ENCODE data around the gene FMN2. TPM values are rescaled to one million over a fixed set of nuclear protein-coding genes. Genes with fewer than 3 reads are reported as not detected.

Gene FMN2
- total and polyA plus RNA-seq, 9 donors: 0.24 to 0.81 (median 0.39) TPM

GRCh38 chr1:240287722-240288121 lies 196.0 kb downstream of the FMN2 start:
- no peak overlapping the region for H3K27ac ChIP-seq (ENCODE audit: low read length)
- no peaks in the 10 kb centered on the region for H3K4me1 ChIP-seq (ENCODE audit: control insufficient read depth, insufficient read depth, low read length)
- H3K9me3 ChIP-seq (replicated peaks; ENCODE audit: control insufficient read depth, low read depth, low read length): no peaks in the 10 kb centered on the region
- WGBS (ENCODE audit: insufficient coverage): no CpG with 5 or more reads among the region's 1 CpG
- no peaks in the 10 kb centered on the region for H3K36me3 ChIP-seq (ENCODE audit: control insufficient read depth, insufficient read depth, low read length)
- no peaks in the 10 kb centered on the region for H3K27me3 ChIP-seq (ENCODE audit: control insufficient read depth, insufficient read depth, low read length)
- DNase-seq: no peak
- H3K4me3 ChIP-seq (ENCODE audit: low read length): no peak overlapping the region

GRCh38 chr1:240293706-240294105 lies 202.0 kb downstream of the FMN2 start:
- Histone ChIP-seq H3K9me3 (replicated peaks; ENCODE audit: control insufficient read depth, low read depth, low read length) (no peaks in the 10 kb centered on the region), H3K36me3 (ENCODE audit: control insufficient read depth, insufficient read depth, low read length) (no peaks in the 10 kb centered on the region), H3K27me3 (ENCODE audit: control insufficient read depth, insufficient read depth, low read length) (no peaks in the 10 kb centered on the region), H3K4me3 (ENCODE audit: low read length) (no peak overlapping the region), H3K27ac (ENCODE audit: low read length) (no peak overlapping the region), H3K4me1 (ENCODE audit: control insufficient read depth, insufficient read depth, low read length) (no peaks in the 10 kb centered on the region)
- WGBS (ENCODE audit: insufficient coverage): no CpG with 5 or more reads among the region's 2 CpGs
- no peak for DNase-seq

- DNase-seq: no peak
- 25% methylated on average over 2 of the region's 3 CpGs for WGBS (ENCODE audit: insufficient coverage)
- Histone ChIP-seq H3K4me3 (ENCODE audit: low read length) (no peak overlapping the region), H3K9me3 (replicated peaks; ENCODE audit: control insufficient read depth, low read depth, low read length) (no peaks in the 10 kb centered on the region), H3K27ac (ENCODE audit: low read length) (no peak overlapping the region), H3K27me3 (ENCODE audit: control insufficient read depth, insufficient read depth, low read length) (no peaks in the 10 kb centered on the region), H3K36me3 (ENCODE audit: control insufficient read depth, insufficient read depth, low read length) (no peaks in the 10 kb centered on the region), H3K4me1 (ENCODE audit: control insufficient read depth, insufficient read depth, low read length) (no peaks in the 10 kb centered on the region)
These were observed 202.9 kb downstream of the FMN2 start for GRCh38 chr1:240294566-240294965.

- Histone ChIP-seq H3K27me3 (ENCODE audit: control insufficient read depth, insufficient read depth, low read length) (no peaks in the 10 kb centered on the region), H3K9me3 (replicated peaks; ENCODE audit: control insufficient read depth, low read depth, low read length) (no peaks in the 10 kb centered on the region), H3K4me1 (ENCODE audit: control insufficient read depth, insufficient read depth, low read length) (no peaks in the 10 kb centered on the region), H3K36me3 (ENCODE audit: control insufficient read depth, insufficient read depth, low read length) (no peaks in the 10 kb centered on the region), H3K4me3 (ENCODE audit: low read length) (no peak overlapping the region), H3K27ac (ENCODE audit: low read length) (no peak overlapping the region)
- WGBS (ENCODE audit: insufficient coverage): no CpG with 5 or more reads among the region's 2 CpGs
- no peak for DNase-seq
These were observed 204.1 kb downstream of the FMN2 start for GRCh38 chr1:240295811-240296210.

- Histone ChIP-seq H3K27ac (ENCODE audit: low read length) (no peak overlapping the region), H3K27me3 (ENCODE audit: control insufficient read depth, insufficient read depth, low read length) (no peaks in the 10 kb centered on the region), H3K36me3 (ENCODE audit: control insufficient read depth, insufficient read depth, low read length) (no peaks in the 10 kb centered on the region), H3K4me1 (ENCODE audit: control insufficient read depth, insufficient read depth, low read length) (no peaks in the 10 kb centered on the region), H3K9me3 (replicated peaks; ENCODE audit: control insufficient read depth, low read depth, low read length) (no peaks in the 10 kb centered on the region), H3K4me3 (ENCODE audit: low read length) (no peak overlapping the region)
- DNase-seq: no peak
- no CpG with 5 or more reads among the region's 5 CpGs for WGBS (ENCODE audit: insufficient coverage)
These were observed 212.8 kb downstream of the FMN2 start for GRCh38 chr1:240304466-240304865.

- no peak for DNase-seq
- no peaks in the 10 kb centered on the region for H3K4me1 ChIP-seq (ENCODE audit: control insufficient read depth, insufficient read depth, low read length)
- no peaks in the 10 kb centered on the region for H3K9me3 ChIP-seq (replicated peaks; ENCODE audit: control insufficient read depth, low read depth, low read length)
- no peaks in the 10 kb centered on the region for H3K36me3 ChIP-seq (ENCODE audit: control insufficient read depth, insufficient read depth, low read length)
- no CpG with 5 or more reads among the region's 2 CpGs for WGBS (ENCODE audit: insufficient coverage)
- no peak overlapping the region for H3K27ac ChIP-seq (ENCODE audit: low read length)
- H3K27me3 ChIP-seq (ENCODE audit: control insufficient read depth, insufficient read depth, low read length): no peaks in the 10 kb centered on the region
- H3K4me3 ChIP-seq (ENCODE audit: low read length): no peak overlapping the region
These were observed 215.0 kb downstream of the FMN2 start for GRCh38 chr1:240306673-240307072.

GRCh38 chr1:240308096-240308495 lies 216.4 kb downstream of the FMN2 start:
- peak; percentile 54 for DNase-seq
- Histone ChIP-seq H3K4me3 (ENCODE audit: low read length) (no peak overlapping the region), H3K27me3 (ENCODE audit: control insufficient read depth, insufficient read depth, low read length) (no peaks in the 10 kb centered on the region), H3K36me3 (ENCODE audit: control insufficient read depth, insufficient read depth, low read length) (no peaks in the 10 kb centered on the region), H3K4me1 (ENCODE audit: control insufficient read depth, insufficient read depth, low read length) (no peaks in the 10 kb centered on the region), H3K27ac (ENCODE audit: low read length) (no peak overlapping the region), H3K9me3 (replicated peaks; ENCODE audit: control insufficient read depth, low read depth, low read length) (no peaks in the 10 kb centered on the region)
- WGBS (ENCODE audit: insufficient coverage): 77% methylated on average over 1 of the region's 3 CpGs

GRCh38 chr1:240309769-240310168 lies 218.1 kb downstream of the FMN2 start:
- no peaks in the 10 kb centered on the region for H3K27me3 ChIP-seq (ENCODE audit: control insufficient read depth, insufficient read depth, low read length)
- H3K36me3 ChIP-seq (ENCODE audit: control insufficient read depth, insufficient read depth, low read length): no peaks in the 10 kb centered on the region
- no peak overlapping the region for H3K27ac ChIP-seq (ENCODE audit: low read length)
- no peaks in the 10 kb centered on the region for H3K4me1 ChIP-seq (ENCODE audit: control insufficient read depth, insufficient read depth, low read length)
- H3K9me3 ChIP-seq (replicated peaks; ENCODE audit: control insufficient read depth, low read depth, low read length): no peaks in the 10 kb centered on the region
- DNase-seq: no peak
- WGBS (ENCODE audit: insufficient coverage): 79% methylated on average over 2 of the region's 4 CpGs
- H3K4me3 ChIP-seq (ENCODE audit: low read length): no peak overlapping the region

GRCh38 chr1:240310226-240310925 lies 218.7 kb downstream of the FMN2 start:
- WGBS (ENCODE audit: insufficient coverage): no CpG with 5 or more reads among the region's 1 CpG
- peak; percentile 79 for DNase-seq
- Histone ChIP-seq H3K4me3 (ENCODE audit: low read length) (no peak overlapping the region), H3K36me3 (ENCODE audit: control insufficient read depth, insufficient read depth, low read length) (no peaks in the 10 kb centered on the region), H3K27ac (ENCODE audit: low read length) (no peak overlapping the region), H3K9me3 (replicated peaks; ENCODE audit: control insufficient read depth, low read depth, low read length) (no peaks in the 10 kb centered on the region), H3K27me3 (ENCODE audit: control insufficient read depth, insufficient read depth, low read length) (no peaks in the 10 kb centered on the region), H3K4me1 (ENCODE audit: control insufficient read depth, insufficient read depth, low read length) (no peaks in the 10 kb centered on the region)

- Histone ChIP-seq H3K9me3 (replicated peaks; ENCODE audit: control insufficient read depth, low read depth, low read length) (no peaks in the 10 kb centered on the region), H3K27ac (ENCODE audit: low read length) (no peak overlapping the region), H3K4me1 (ENCODE audit: control insufficient read depth, insufficient read depth, low read length) (no peaks in the 10 kb centered on the region), H3K27me3 (ENCODE audit: control insufficient read depth, insufficient read depth, low read length) (no peaks in the 10 kb centered on the region), H3K4me3 (ENCODE audit: low read length) (no peak overlapping the region), H3K36me3 (ENCODE audit: control insufficient read depth, insufficient read depth, low read length) (no peaks in the 10 kb centered on the region)
- WGBS (ENCODE audit: insufficient coverage): no CpG with 5 or more reads among the region's 3 CpGs
- no peak for DNase-seq
These were observed 221.2 kb downstream of the FMN2 start for GRCh38 chr1:240312872-240313271.

All from muscle of leg (tissue), 11 donors.